H1 (cell line): ENCODE data around the gene KCNH6. TPM values are rescaled to one million over a fixed set of nuclear protein-coding genes. Genes with fewer than 3 reads are reported as not detected.

Source experiments
- CTCF ChIA-PET: fragments of 300-600 bp; sonication (Branson Sonifier 250); formaldehyde crosslinking; loops from one replicate; lab custom pipeline; 2021; ENCODE audit not compliant: partially characterized antibody; lab: Charles Lee
- POLR2A ChIA-PET: fragments of 300-600 bp; sonication (Branson Sonifier 250); formaldehyde crosslinking; loops from one replicate; lab custom pipeline; 2021; ENCODE audit warnings: inconsistent platforms; ENCODE audit not compliant: partially characterized antibody; lab: Charles Lee
- DNase-seq, 2 experiments: peaks; one replicate each; pipeline versions ENCODE4 v3.0.0 to v3.0.0-alpha.2; 2010 to 2022; ENCODE audit warnings: low spot score in 2 of 2, low read depth in 1 of 2, mixed read lengths in 1 of 2
- FAIRE-seq: peaks from 2 replicates; lab custom pipeline; 2011; peaks lifted over from hg19 to GRCh38; lab: Jason Lieb, UNC
- H2AFZ ChIP-seq: 2 replicates; pipeline ENCODE4 v1.8.1; 2012; ENCODE audit warnings: low read length, inconsistent platforms
- H2AK5ac ChIP-seq: 2 replicates; pipeline ENCODE4 v1.6.1; 2013; ENCODE audit warnings: low read depth, low read length
- H2BK120ac ChIP-seq: replicated peaks from 2 replicates; pipeline ENCODE3; 2013; ENCODE audit warnings: low read depth, low read length, inconsistent platforms
- H2BK12ac ChIP-seq: 2 replicates; pipeline ENCODE4 v1.6.1; 2013; ENCODE audit warnings: low read depth, low read length
- H2BK15ac ChIP-seq: 2 replicates; pipeline ENCODE4 v1.6.1; 2013; ENCODE audit warnings: low read length
- H2BK20ac ChIP-seq: 2 replicates; pipeline ENCODE4 v1.6.1; 2013; ENCODE audit warnings: low read length
- H2BK5ac ChIP-seq: 2 replicates; pipeline ENCODE4 v1.6.1; 2013; ENCODE audit warnings: low read depth, low read length
- H3K14ac ChIP-seq: 2 replicates; pipeline ENCODE4 v1.6.1; 2013; ENCODE audit warnings: inconsistent platforms; ENCODE audit not compliant: insufficient read length
- H3K18ac ChIP-seq: 2 replicates; pipeline ENCODE4 v1.6.1; 2013; ENCODE audit warnings: low read length; ENCODE audit errors: extremely low read depth
- H3K23ac ChIP-seq: 2 replicates; pipeline ENCODE4 v1.6.1; 2013; ENCODE audit warnings: inconsistent platforms; ENCODE audit not compliant: insufficient read length
- H3K23me2 ChIP-seq: 2 replicates; pipeline ENCODE4 v1.6.1; 2013; ENCODE audit warnings: low read depth, low read length
- H3K27ac ChIP-seq: 2 replicates; pipeline ENCODE4 v1.6.1; 2011; ENCODE audit warnings: low read depth, low read length, inconsistent platforms
- H3K27me3 ChIP-seq, 4 experiments: replicated peaks in 1 of 4; 1 replicate in 1 of 4; 2 replicates in 3 of 4; pipeline versions ENCODE4 v1.6.1 to v1.8.1; 2011 to 2013; ENCODE audit warnings: low read length in 3 of 4, mild to moderate bottlenecking in 3 of 4, inconsistent platforms in 2 of 4, mixed read lengths in 2 of 4, moderate library complexity in 1 of 4; ENCODE audit not compliant: control insufficient read depth in 3 of 4, insufficient read depth in 3 of 4; ENCODE audit errors: extremely low read depth in 1 of 4
- H3K36me3 ChIP-seq, 4 experiments: 2 replicates each; pipeline versions ENCODE4 v1.6.1 to v1.8.1; 2011 to 2013; ENCODE audit warnings: mild to moderate bottlenecking in 4 of 4, low read length in 3 of 4, moderate library complexity in 2 of 4, control low read depth in 1 of 4, inconsistent platforms in 1 of 4; ENCODE audit not compliant: insufficient read depth in 4 of 4, control insufficient read depth in 2 of 4
- H3K4ac ChIP-seq: replicated peaks from 2 replicates; pipeline ENCODE3; 2013; ENCODE audit warnings: low read length, low read depth, mixed read lengths, inconsistent platforms; ENCODE audit not compliant: insufficient read length
- H3K4me1 ChIP-seq, 4 experiments: replicated peaks in 1 of 4; 1 replicate in 1 of 4; 2 replicates in 3 of 4; pipeline versions ENCODE4 v1.6.1 to v1.8.1; 2011 to 2013; ENCODE audit warnings: low read length in 3 of 4, inconsistent platforms in 2 of 4, mixed read lengths in 1 of 4; ENCODE audit not compliant: insufficient read depth in 4 of 4, control insufficient read depth in 3 of 4
- H3K4me2 ChIP-seq, 2 experiments: 2 replicates each; pipeline versions ENCODE4 v1.6.1 to v1.8.1; 2011 to 2013; ENCODE audit warnings: low read depth in 2 of 2, low read length in 2 of 2, control low read depth in 1 of 2, inconsistent platforms in 1 of 2, mild to moderate bottlenecking in 1 of 2; ENCODE audit not compliant: insufficient read depth in 1 of 2
- H3K4me3 ChIP-seq, 4 experiments: fragments of 200-600, 300-600 bp in 1 of 4; sonication (generic), shearing (Covaris generic), sonication (Bioruptor Twin) in 1 of 4; 2 replicates each; pipeline versions ENCODE4 v1.5.1 to v1.8.1; 2011 to 2016; ENCODE audit warnings: low read length in 4 of 4, low read depth in 3 of 4, control low read depth in 2 of 4, inconsistent platforms in 2 of 4, mild to moderate bottlenecking in 2 of 4, mixed read lengths in 1 of 4, moderate library complexity in 1 of 4; ENCODE audit not compliant: insufficient read depth in 2 of 4; ENCODE audit errors: extremely low read depth in 1 of 4
- H3K56ac ChIP-seq: replicated peaks from 2 replicates; pipeline ENCODE3; 2013; ENCODE audit warnings: low read depth, mild to moderate bottlenecking, mixed read lengths, low read length, inconsistent platforms; ENCODE audit not compliant: insufficient read length
- H3K79me1 ChIP-seq: 2 replicates; pipeline ENCODE4 v1.6.1; 2013; ENCODE audit warnings: low read depth, low read length, control low read depth
- H3K79me2 ChIP-seq, 2 experiments: 2 replicates each; pipeline versions ENCODE4 v1.6.1 to v1.8.1; 2012 to 2013; ENCODE audit warnings: low read length in 2 of 2, mild to moderate bottlenecking in 2 of 2, inconsistent platforms in 1 of 2; ENCODE audit not compliant: insufficient read depth in 2 of 2, control insufficient read depth in 1 of 2
- H3K9ac ChIP-seq, 4 experiments: replicated peaks in 1 of 4; 1 replicate in 1 of 4; 2 replicates in 3 of 4; pipeline versions ENCODE4 v1.6.1 to v1.8.1; 2011 to 2013; ENCODE audit warnings: low read depth in 3 of 4, low read length in 3 of 4, control low read depth in 2 of 4, mild to moderate bottlenecking in 2 of 4, moderate library complexity in 2 of 4, inconsistent platforms in 1 of 4; ENCODE audit errors: extremely low read depth in 1 of 4
- H3K9me3 ChIP-seq, 2 experiments: 2 replicates each; pipeline versions ENCODE4 v1.6.1 to v1.8.1; 2012 to 2013; ENCODE audit warnings: mild to moderate bottlenecking in 2 of 2, moderate library complexity in 2 of 2, control low read depth in 1 of 2, inconsistent platforms in 1 of 2, low read depth in 1 of 2, low read length in 1 of 2, mixed read lengths in 1 of 2; ENCODE audit not compliant: insufficient read depth in 2 of 2
- H4K20me1 ChIP-seq, 2 experiments: replicated peaks in 1 of 2; 2 replicates each; pipeline versions ENCODE3 to v1.8.1; 2011 to 2013; ENCODE audit warnings: inconsistent platforms in 2 of 2, low read length in 2 of 2, mild to moderate bottlenecking in 1 of 2; ENCODE audit not compliant: insufficient read depth in 2 of 2, control insufficient read depth in 1 of 2
- H4K5ac ChIP-seq: 2 replicates; pipeline ENCODE4 v1.6.1; 2013; ENCODE audit warnings: low read length, low read depth, mixed read lengths, inconsistent platforms; ENCODE audit not compliant: insufficient read length
- H4K8ac ChIP-seq: 2 replicates; pipeline ENCODE4 v1.8.0; 2013; ENCODE audit warnings: mild to moderate bottlenecking, moderate library complexity, low read length, inconsistent platforms; ENCODE audit not compliant: insufficient read depth; ENCODE audit errors: extremely low read depth
- H4K91ac ChIP-seq: replicated peaks from 2 replicates; pipeline ENCODE3; 2013; ENCODE audit warnings: low read length, mixed read lengths, inconsistent platforms; ENCODE audit not compliant: insufficient read length
- BRCA1 ChIP-seq: IDR thresholded peaks from 2 replicates; pipeline ENCODE4 v1.6.1; 2012; ENCODE audit warnings: low read depth, low read length, improper control_type of control experiment
- JUND ChIP-seq: IDR thresholded peaks from 2 replicates; pipeline ENCODE4 v1.6.1; 2011; ENCODE audit warnings: mild to moderate bottlenecking, improper control_type of control experiment, low read length
- NANOG ChIP-seq: IDR thresholded peaks from 2 replicates; pipeline ENCODE4 v1.6.1; 2011; ENCODE audit warnings: low read length, low read depth, mild to moderate bottlenecking, inconsistent platforms; ENCODE audit not compliant: insufficient read depth, poor library complexity, severe bottlenecking
- RNF2 ChIP-seq: fragments of 200-900, 300-1000 bp; sonication (generic); IDR thresholded peaks from 2 replicates; pipeline ENCODE4 v1.7.1; 2016; ENCODE audit warnings: borderline replicate concordance, low read depth, mild to moderate bottlenecking, antibody characterized with exemption, low read length; ENCODE audit not compliant: poor library complexity, severe bottlenecking; ENCODE audit errors: missing control alignments
- SIX5 ChIP-seq: IDR thresholded peaks from 2 replicates; pipeline ENCODE4 v1.6.1; 2011; ENCODE audit warnings: mild to moderate bottlenecking, low read depth, low read length
- TCF12 ChIP-seq: IDR thresholded peaks from 2 replicates; pipeline ENCODE4 v1.6.1; 2011; ENCODE audit warnings: low read depth, mild to moderate bottlenecking, low read length
- YY1 ChIP-seq: IDR thresholded peaks from 2 replicates; pipeline ENCODE4 v1.6.1; 2011; ENCODE audit warnings: low read depth, mild to moderate bottlenecking, low read length
- WGBS, 2 experiments: shearing (Covaris generic) in 1 of 2; methylation state at CpG; one replicate each; pipeline versions ENCODE4 v1.1.6 to v1.1.7; 2013 to 2015; ENCODE audit warnings: low lambda C conversion rate in 2 of 2, mixed read lengths in 2 of 2, inconsistent platforms in 1 of 2, low coverage in 1 of 2, missing lambda C conversion rate in 1 of 2; ENCODE audit not compliant: insufficient replicate concordance in 2 of 2, insufficient coverage in 1 of 2, insufficient read length in 1 of 2; ENCODE audit errors: extremely low coverage in 1 of 2, missing lambda C conversion rate in 1 of 2; 5-methylcytosine and 5-hydroxymethylcytosine counted together
- polyA plus RNA-seq, 7 experiments: library from polyadenylated mRNA; depleted of rRNA in 3 of 7; stranded (reverse) in 5 of 7; unstranded in 2 of 7; fragments of >200 nt in 5 of 7; fragments of 200-250 nt in 2 of 7; gene quantifications; 1 replicate in 5 of 7; 2 replicates in 1 of 7; 4 replicates in 1 of 7; pipeline versions ENCODE4 v1.2.1 to v1.2.3, GENCODE V29; 2011 to 2013; ENCODE audit warnings: missing spikeins in 2 of 7, mixed read lengths in 2 of 7
- total RNA-seq: library from RNA; stranded (reverse); fragmentation: NEBNext Ultra II Directional; extraction: Animal tissue kit (Norgen Biotek cat#: 25700); gene quantifications from 2 replicates; pipeline ENCODE4 v1.2.1, GENCODE V29; 2021
- TF ChIP-seq, protein P1 (sequence below), 3 experiments: IDR thresholded peaks; 1 replicate in 2 of 3; 2 replicates in 1 of 3; pipeline versions ENCODE4 v1.5.1 to v1.6.1; 2011; ENCODE audit warnings: low read length in 3 of 3, mild to moderate bottlenecking in 3 of 3, inconsistent platforms in 2 of 3, low read depth in 1 of 3, moderate library complexity in 1 of 3; ENCODE audit not compliant: insufficient read depth in 1 of 3; ENCODE audit errors: control extremely low read depth in 1 of 3

Gene KCNH6
- total and polyA plus RNA-seq, 2 of the 8 experiments (the other 6 are each of a cell fraction or from before 2014, with no cell fraction given): 1.8 to 3.6 TPM

DNA sequence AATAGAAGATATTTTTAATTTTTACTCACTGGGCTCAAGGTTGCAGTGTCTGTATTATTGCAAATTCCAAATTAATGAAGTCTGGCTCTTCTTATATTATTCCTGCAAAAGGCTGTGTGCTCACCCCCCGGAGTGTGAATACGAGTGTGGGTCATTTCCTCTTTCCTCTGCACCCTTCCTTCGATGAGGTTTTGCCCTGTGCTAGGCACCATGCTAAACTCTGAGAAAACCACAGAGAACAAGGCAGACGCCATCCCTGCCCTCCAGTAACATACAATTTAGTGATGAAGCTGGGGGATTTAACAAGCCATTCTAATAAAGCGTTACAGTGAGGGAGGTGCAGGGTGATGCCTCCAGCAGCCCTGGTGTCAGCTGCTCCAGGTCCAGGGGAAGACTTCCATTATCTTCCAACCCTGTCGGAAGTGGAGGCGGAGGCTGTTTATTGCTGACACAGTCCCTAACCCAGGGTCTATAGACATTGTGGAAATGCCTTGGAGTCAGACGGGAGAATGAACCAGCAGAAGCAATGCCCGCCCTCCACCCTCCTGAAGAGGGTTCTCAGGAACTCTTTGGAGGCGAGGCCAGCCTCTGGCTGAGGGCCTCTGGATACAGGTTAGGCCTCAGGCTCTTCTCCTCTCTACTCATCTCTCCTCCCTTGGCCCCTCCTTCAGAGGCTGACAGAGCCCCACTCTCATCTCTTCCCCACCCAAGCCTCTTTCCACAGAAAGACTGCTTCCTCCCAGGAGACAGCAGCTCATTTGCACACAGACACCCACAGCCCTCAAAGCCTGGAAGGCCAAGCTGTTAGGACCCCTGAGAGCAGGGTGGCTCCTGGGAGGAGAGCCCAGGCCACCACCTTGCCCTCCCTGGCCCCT is 48.3 kb upstream of the KCNH6 start:
- Histone ChIP-seq H3K18ac (no peak overlapping the region), H4K91ac (no peak overlapping the region), H3K4ac (no peak overlapping the region), H4K8ac (no peak overlapping the region), H4K5ac (no peak overlapping the region), H2AK5ac (no peak overlapping the region), H3K9me3 (no peaks in the 10 kb centered on the region), H3K56ac (no peak overlapping the region), H2BK15ac (peak overlapping the region; percentile 33; the same call in 1 of the 2 replicates), H2BK120ac (no peak overlapping the region), H4K20me1 (no peaks in the 10 kb centered on the region), H3K4me2 (no peak overlapping the region; a peak in 1 of 4 replicates), H3K27ac (no peak overlapping the region), H3K4me1 (peaks cover 0 to 22% (median 17%) of the 10 kb centered on the region in 4 experiments; a peak in 6 of 7 replicates), H2AFZ (no peak overlapping the region), H3K14ac (no peak overlapping the region), H3K79me1 (no peaks in the 10 kb centered on the region), H3K36me3 (no peaks in the 10 kb centered on the region), H2BK20ac (no peak overlapping the region), H3K9ac (no peak overlapping the region), H3K27me3 (peaks cover 0 to 27% (median 18%) of the 10 kb centered on the region in 4 experiments; a peak in 5 of 7 replicates), H2BK5ac (no peak overlapping the region), H3K23me2 (peaks cover 11% of the 10 kb centered on the region), H3K79me2 (no peaks in the 10 kb centered on the region), H2BK12ac (peak overlapping the region; percentile 98; the same call in 1 of the 2 replicates), H3K23ac (no peak overlapping the region), H3K4me3 (no peak overlapping the region)
- no peak for DNase-seq
- FAIRE-seq: no peak
- CTCF ChIA-PET: interaction anchor here (1.8 to 27.9 kb wide), 3 partner anchors 13 to 38 kb away, joined by 4 to 758 read pairs (median 6); partner anchors contain the start of gene CYB561
- POLR2A ChIA-PET: interaction anchor here (4.4 kb wide), 1 partner anchor 27 kb away, joined by 24 read pairs; the partner anchor contains the start of gene CYB561
- WGBS, 2 experiments: 84% methylated on average over 10 of the region's 10 CpGs; no CpG with 5 or more reads in 1 of the 2 experiments
- no peak for TF ChIP-seq BRCA1
- no peak for TF ChIP-seq SIX5
- TF ChIP-seq, protein P1, sequence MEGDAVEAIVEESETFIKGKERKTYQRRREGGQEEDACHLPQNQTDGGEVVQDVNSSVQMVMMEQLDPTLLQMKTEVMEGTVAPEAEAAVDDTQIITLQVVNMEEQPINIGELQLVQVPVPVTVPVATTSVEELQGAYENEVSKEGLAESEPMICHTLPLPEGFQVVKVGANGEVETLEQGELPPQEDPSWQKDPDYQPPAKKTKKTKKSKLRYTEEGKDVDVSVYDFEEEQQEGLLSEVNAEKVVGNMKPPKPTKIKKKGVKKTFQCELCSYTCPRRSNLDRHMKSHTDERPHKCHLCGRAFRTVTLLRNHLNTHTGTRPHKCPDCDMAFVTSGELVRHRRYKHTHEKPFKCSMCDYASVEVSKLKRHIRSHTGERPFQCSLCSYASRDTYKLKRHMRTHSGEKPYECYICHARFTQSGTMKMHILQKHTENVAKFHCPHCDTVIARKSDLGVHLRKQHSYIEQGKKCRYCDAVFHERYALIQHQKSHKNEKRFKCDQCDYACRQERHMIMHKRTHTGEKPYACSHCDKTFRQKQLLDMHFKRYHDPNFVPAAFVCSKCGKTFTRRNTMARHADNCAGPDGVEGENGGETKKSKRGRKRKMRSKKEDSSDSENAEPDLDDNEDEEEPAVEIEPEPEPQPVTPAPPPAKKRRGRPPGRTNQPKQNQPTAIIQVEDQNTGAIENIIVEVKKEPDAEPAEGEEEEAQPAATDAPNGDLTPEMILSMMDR (IDR thresholded peaks at IDR 0.05; ENCODE audit: control extremely low read depth in 1 of 3, insufficient read depth in 1 of 3, low read depth in 1 of 3, low read length in 3 of 3): no peak
- TF ChIP-seq NANOG: no peak
- no peak for TF ChIP-seq JUND
- TF ChIP-seq YY1: no peak
- no peak for TF ChIP-seq RNF2
- no peak for TF ChIP-seq TCF12
